ENCODE results near the gene SLC15A1. TPM values are rescaled to one million over a fixed set of nuclear protein-coding genes. Genes with fewer than 3 reads are reported as not detected.

The SLC15A1 gene
- total and polyA plus RNA-seq, 4 experiments from 2014 or later: not detected

DNA sequence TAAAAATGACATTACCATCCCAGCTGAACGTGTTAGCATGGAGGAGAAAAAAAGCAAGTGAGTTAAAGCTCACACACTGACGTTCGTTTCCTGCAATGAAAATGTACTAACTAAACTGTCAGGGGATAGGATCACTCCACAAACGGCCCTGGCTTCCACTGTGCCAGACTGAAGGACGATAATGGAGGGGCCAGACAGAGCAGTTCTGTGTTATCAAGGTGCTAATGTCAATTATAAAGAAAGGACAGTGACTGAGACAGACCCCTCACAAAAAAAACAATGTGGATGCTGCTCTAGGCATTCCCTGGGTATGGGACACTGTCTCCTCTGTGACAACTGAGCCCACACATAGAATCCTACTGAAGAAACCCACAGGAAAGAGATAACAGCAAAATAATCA lies 43.7 kb upstream of the SLC15A1 start:
- Mint-ChIP-seq H3K4me1 (peaks cover 0 to 1% (median 0%) of the 10 kb centered on the region in 4 donors), H3K4me3 (no peak overlapping the region), H3K27me3 (no peaks in the 10 kb centered on the region), H3K27ac (peak overlapping the region in 1 of 7 donors; percentile 5), H3K36me3 (peaks cover 84 to 88% of the 10 kb centered on the region in 2 donors), H3K9me3 (peaks cover 0 to 4% (median 0%) of the 10 kb centered on the region in 8 donors)
- ChIA-PET POLR2A (ENCODE audit: partially characterized antibody) (no interaction called here), CTCF (ENCODE audit: partially characterized antibody) (no interaction called here)
- Histone ChIP-seq H3K4me3 (ENCODE audit: low read length in 2 of 2) (no peak overlapping the region), H3K27ac (ENCODE audit: low read depth, low read length) (no peak overlapping the region), H3K9me3 (ENCODE audit: control insufficient read depth in 1 of 2, low read length in 2 of 2) (no peaks in the 10 kb centered on the region), H3K27me3 (ENCODE audit: insufficient read depth, low read length) (no peaks in the 10 kb centered on the region), H3K36me3 (ENCODE audit: insufficient read depth, low read length) (peaks cover 55% of the 10 kb centered on the region), H3K4me1 (ENCODE audit: insufficient read depth, low read length) (no peaks in the 10 kb centered on the region)
- DNase-seq: no peak
- intact Hi-C loops (cut with micrococcal nuclease): no loop called here

DNA sequence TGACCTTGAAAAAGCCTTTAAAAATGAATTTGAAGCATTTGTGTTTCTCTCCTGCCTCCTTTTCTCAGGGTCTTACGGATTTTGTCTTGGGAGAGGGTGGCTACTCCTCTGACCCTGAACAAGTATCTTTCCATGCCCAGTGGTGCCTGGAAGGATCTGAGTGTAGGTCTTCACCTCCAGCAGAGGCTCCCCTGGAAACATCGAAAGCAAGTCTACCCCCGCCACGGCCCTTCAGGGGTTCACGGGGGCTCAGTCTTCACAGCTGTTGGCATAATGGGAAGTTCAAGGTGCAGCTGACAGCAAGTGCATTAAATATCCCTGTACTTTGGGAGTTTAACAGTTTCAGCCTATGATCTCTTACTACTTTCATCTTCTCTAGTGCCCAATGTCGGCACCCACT lies 42.7 kb upstream of the SLC15A1 start:
- H3K27me3 ChIP-seq (ENCODE audit: insufficient read depth, low read length): no peaks in the 10 kb centered on the region
- H3K9me3 Mint-ChIP-seq: peaks cover 0 to 6% (median 0%) of the 10 kb centered on the region in 8 donors
- peaks cover 80 to 83% of the 10 kb centered on the region in 2 donors for H3K36me3 Mint-ChIP-seq
- H3K9me3 ChIP-seq (ENCODE audit: control insufficient read depth in 1 of 2, low read length in 2 of 2): no peaks in the 10 kb centered on the region
- H3K4me1 Mint-ChIP-seq: peaks cover 0 to 1% (median 0%) of the 10 kb centered on the region in 4 donors
- peaks cover 50% of the 10 kb centered on the region for H3K36me3 ChIP-seq (ENCODE audit: insufficient read depth, low read length)
- H3K27ac ChIP-seq (ENCODE audit: low read depth, low read length): no peak overlapping the region
- DNase-seq: no peak
- H3K4me1 ChIP-seq (ENCODE audit: insufficient read depth, low read length): no peaks in the 10 kb centered on the region
- intact Hi-C loops (cut with micrococcal nuclease): no loop called here
- no peaks in the 10 kb centered on the region for H3K27me3 Mint-ChIP-seq
- ChIA-PET POLR2A (ENCODE audit: partially characterized antibody) (no interaction called here), CTCF (ENCODE audit: partially characterized antibody) (no interaction called here)
- H3K27ac Mint-ChIP-seq: no peak overlapping the region
- no peak overlapping the region for H3K4me3 ChIP-seq (ENCODE audit: low read length in 2 of 2)
- H3K4me3 Mint-ChIP-seq: no peak overlapping the region

- Histone ChIP-seq H3K36me3 (ENCODE audit: insufficient read depth, low read length) (peaks cover 46% of the 10 kb centered on the region), H3K4me3 (ENCODE audit: low read length in 2 of 2) (no peak overlapping the region), H3K27me3 (ENCODE audit: insufficient read depth, low read length) (no peaks in the 10 kb centered on the region), H3K27ac (ENCODE audit: low read depth, low read length) (no peak overlapping the region), H3K4me1 (ENCODE audit: insufficient read depth, low read length) (no peaks in the 10 kb centered on the region), H3K9me3 (ENCODE audit: control insufficient read depth in 1 of 2, low read length in 2 of 2) (no peaks in the 10 kb centered on the region)
- Mint-ChIP-seq H3K27ac (no peak overlapping the region), H3K36me3 (peaks cover 73 to 75% of the 10 kb centered on the region in 2 donors), H3K4me1 (peaks cover 0 to 1% (median 0%) of the 10 kb centered on the region in 4 donors), H3K9me3 (peaks cover 0 to 14% (median 1%) of the 10 kb centered on the region in 8 donors), H3K4me3 (peak overlapping the region in 1 of 8 donors; percentile 25), H3K27me3 (no peaks in the 10 kb centered on the region)
- DNase-seq: no peak
- intact Hi-C loops (cut with micrococcal nuclease): no loop called here
- POLR2A ChIA-PET (ENCODE audit: partially characterized antibody): no interaction called here
- CTCF ChIA-PET (ENCODE audit: partially characterized antibody): interaction anchor here (1.1 kb wide), 1 partner anchor 48 kb away, joined by 3 read pairs; no protein-coding TSS in a partner anchor
Observed at GRCh38 chr13:98794498-98794897, 42.0 kb upstream of the SLC15A1 start.

DNA sequence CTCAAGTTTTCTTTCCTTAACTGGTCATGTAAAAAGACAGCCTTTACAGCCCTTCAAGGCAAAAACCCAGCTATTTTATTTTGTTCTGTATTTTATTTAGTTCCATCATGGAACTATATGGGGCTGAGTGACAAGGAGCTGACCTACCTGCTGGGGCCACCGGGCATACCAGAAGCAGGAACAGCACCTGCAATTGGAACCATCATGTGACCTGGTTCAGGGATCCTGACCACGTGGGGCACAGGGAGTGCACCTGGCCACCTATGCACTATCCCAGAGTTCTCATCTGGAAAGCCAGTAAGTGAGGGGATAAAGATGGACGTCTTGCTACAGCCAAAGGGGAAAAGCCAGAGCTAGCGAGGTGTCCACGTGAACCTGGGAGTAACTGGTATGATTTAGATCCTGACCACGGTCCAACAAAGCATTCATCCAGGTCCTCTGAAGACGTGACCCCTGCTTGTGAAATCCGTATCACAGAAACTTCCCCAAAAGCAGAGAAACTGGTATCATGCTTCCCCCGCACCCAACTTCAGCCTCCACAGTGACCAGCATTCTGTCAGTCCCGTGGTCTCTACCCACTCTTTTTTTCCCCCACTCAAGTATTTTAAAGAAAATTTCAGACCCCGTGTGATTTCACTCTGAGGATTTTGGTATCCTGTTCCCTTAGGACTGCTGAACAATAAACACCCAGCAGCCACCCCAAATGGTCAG lies 40.5 kb upstream of the SLC15A1 start:
- peaks cover 0 to 3% (median 1%) of the 10 kb centered on the region in 4 donors for H3K4me1 Mint-ChIP-seq
- H3K4me3 Mint-ChIP-seq: no peak overlapping the region
- no peak overlapping the region for H3K27ac Mint-ChIP-seq
- H3K36me3 ChIP-seq (ENCODE audit: insufficient read depth, low read length): peaks cover 35% of the 10 kb centered on the region
- intact Hi-C loops (cut with micrococcal nuclease): no loop called here
- DNase-seq: no peak
- H3K9me3 Mint-ChIP-seq: peaks cover 0 to 15% (median 1%) of the 10 kb centered on the region in 8 donors
- peaks cover 57 to 60% of the 10 kb centered on the region in 2 donors for H3K36me3 Mint-ChIP-seq
- no peaks in the 10 kb centered on the region for H3K4me1 ChIP-seq (ENCODE audit: insufficient read depth, low read length)
- POLR2A ChIA-PET (ENCODE audit: partially characterized antibody): no interaction called here
- no peaks in the 10 kb centered on the region for H3K27me3 ChIP-seq (ENCODE audit: insufficient read depth, low read length)
- no peaks in the 10 kb centered on the region for H3K9me3 ChIP-seq (ENCODE audit: control insufficient read depth in 1 of 2, low read length in 2 of 2)
- no peak overlapping the region for H3K27ac ChIP-seq (ENCODE audit: low read depth, low read length)
- CTCF ChIA-PET (ENCODE audit: partially characterized antibody): interaction anchor here (1.1 kb wide), 1 partner anchor 50 kb away, joined by 3 read pairs; no protein-coding TSS in a partner anchor
- H3K27me3 Mint-ChIP-seq: no peaks in the 10 kb centered on the region
- no peak overlapping the region for H3K4me3 ChIP-seq (ENCODE audit: low read length in 2 of 2)

GRCh38 chr13:98792321-98792720 lies 39.8 kb upstream of the SLC15A1 start:
- no peak overlapping the region for H3K4me3 ChIP-seq (ENCODE audit: low read length in 2 of 2)
- H3K9me3 ChIP-seq (ENCODE audit: control insufficient read depth in 1 of 2, low read length in 2 of 2): no peaks in the 10 kb centered on the region
- ChIA-PET CTCF (ENCODE audit: partially characterized antibody) (no interaction called here), POLR2A (ENCODE audit: partially characterized antibody) (no interaction called here)
- H3K27ac ChIP-seq (ENCODE audit: low read depth, low read length): no peak overlapping the region
- H3K4me1 Mint-ChIP-seq: peaks cover 0 to 4% (median 2%) of the 10 kb centered on the region in 4 donors
- H3K27ac Mint-ChIP-seq: peak overlapping the region in 1 of 7 donors; percentile 50
- H3K36me3 ChIP-seq (ENCODE audit: insufficient read depth, low read length): peaks cover 29% of the 10 kb centered on the region
- intact Hi-C loops (cut with micrococcal nuclease): no loop called here
- no peak for DNase-seq
- no peak overlapping the region for H3K4me3 Mint-ChIP-seq
- peaks cover 0 to 15% (median 1%) of the 10 kb centered on the region in 8 donors for H3K9me3 Mint-ChIP-seq
- no peaks in the 10 kb centered on the region for H3K4me1 ChIP-seq (ENCODE audit: insufficient read depth, low read length)
- peaks cover 51 to 54% of the 10 kb centered on the region in 2 donors for H3K36me3 Mint-ChIP-seq
- H3K27me3 Mint-ChIP-seq: peaks cover 0 to 1% of the 10 kb centered on the region in 2 donors
- H3K27me3 ChIP-seq (ENCODE audit: insufficient read depth, low read length): no peaks in the 10 kb centered on the region

GRCh38 chr13:98791611-98792010 lies 39.1 kb upstream of the SLC15A1 start:
- Histone ChIP-seq H3K4me3 (ENCODE audit: low read length in 2 of 2) (no peak overlapping the region), H3K36me3 (ENCODE audit: insufficient read depth, low read length) (peaks cover 21% of the 10 kb centered on the region), H3K4me1 (ENCODE audit: insufficient read depth, low read length) (no peaks in the 10 kb centered on the region), H3K27me3 (ENCODE audit: insufficient read depth, low read length) (no peaks in the 10 kb centered on the region), H3K9me3 (ENCODE audit: control insufficient read depth in 1 of 2, low read length in 2 of 2) (no peaks in the 10 kb centered on the region), H3K27ac (ENCODE audit: low read depth, low read length) (no peak overlapping the region)
- DNase-seq: no peak
- H3K4me3 Mint-ChIP-seq: no peak overlapping the region
- peak overlapping the region in 1 of 7 donors; percentile 14 for H3K27ac Mint-ChIP-seq
- peaks cover 0 to 4% (median 2%) of the 10 kb centered on the region in 4 donors for H3K4me1 Mint-ChIP-seq
- ChIA-PET CTCF (ENCODE audit: partially characterized antibody) (no interaction called here), POLR2A (ENCODE audit: partially characterized antibody) (no interaction called here)
- peaks cover 44 to 47% of the 10 kb centered on the region in 2 donors for H3K36me3 Mint-ChIP-seq
- H3K27me3 Mint-ChIP-seq: peaks cover 0 to 2% of the 10 kb centered on the region in 2 donors
- H3K9me3 Mint-ChIP-seq: peaks cover 0 to 15% (median 1%) of the 10 kb centered on the region in 8 donors
- intact Hi-C loops (cut with micrococcal nuclease): no loop called here

DNA sequence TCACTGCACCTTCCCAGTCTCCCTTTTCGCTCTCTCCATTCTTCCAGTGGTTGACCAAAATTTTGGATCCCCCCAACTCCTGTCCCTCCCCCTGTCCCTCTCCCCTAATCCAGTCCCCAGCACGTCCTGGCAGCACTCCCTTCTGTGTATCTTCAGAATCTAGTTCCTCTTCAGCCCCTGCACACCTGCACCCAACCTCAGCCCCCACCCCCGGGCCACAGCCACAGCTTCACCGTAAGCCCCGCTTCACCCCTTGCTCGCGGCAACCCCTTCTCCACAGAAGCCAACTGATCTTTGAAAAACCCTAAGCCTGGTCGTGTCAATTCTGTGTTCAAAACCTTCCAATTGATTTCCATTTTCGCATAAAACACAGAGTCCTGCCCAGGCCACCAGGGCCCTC lies 35.5 kb upstream of the SLC15A1 start:
- POLR2A ChIA-PET (ENCODE audit: partially characterized antibody): no interaction called here

More for the DNA sequence above, 35.5 kb upstream of the SLC15A1 start:
- Histone ChIP-seq H3K4me1 (ENCODE audit: insufficient read depth, low read length) (no peaks in the 10 kb centered on the region), H3K27me3 (ENCODE audit: insufficient read depth, low read length) (no peaks in the 10 kb centered on the region), H3K27ac (ENCODE audit: low read depth, low read length) (no peak overlapping the region), H3K9me3 (ENCODE audit: control insufficient read depth in 1 of 2, low read length in 2 of 2) (no peaks in the 10 kb centered on the region), H3K36me3 (ENCODE audit: insufficient read depth, low read length) (no peaks in the 10 kb centered on the region), H3K4me3 (ENCODE audit: low read length in 2 of 2) (no peak overlapping the region)
- peaks cover 0 to 15% (median 1%) of the 10 kb centered on the region in 8 donors for H3K9me3 Mint-ChIP-seq
- H3K27me3 Mint-ChIP-seq: peaks cover 0 to 2% of the 10 kb centered on the region in 2 donors
- H3K27ac Mint-ChIP-seq: no peak overlapping the region
- intact Hi-C loops (cut with micrococcal nuclease): no loop called here
- peaks cover 0 to 4% (median 2%) of the 10 kb centered on the region in 4 donors for H3K4me1 Mint-ChIP-seq
- no peak for DNase-seq
- H3K4me3 Mint-ChIP-seq: no peak overlapping the region
- CTCF ChIA-PET (ENCODE audit: partially characterized antibody): no interaction called here
- H3K36me3 Mint-ChIP-seq: peaks cover 11 to 14% of the 10 kb centered on the region in 2 donors
